Ovary (tissue), 9 donors: ENCODE measurements around the gene GRID1. TPM values are rescaled to one million over a fixed set of nuclear protein-coding genes. Genes with fewer than 3 reads are reported as not detected.

ENCODE experiments used
- DNase-seq, 5 donors: peaks; one replicate each; pipeline ENCODE4 v3.0.0-alpha.2; 2019 to 2020
- H3K27ac ChIP-seq, 2 donors: fragments of 200-600 bp; one replicate each; pipeline versions ENCODE4 v1.5.1 to v1.8.0; 2019 to 2022
- H3K27me3 ChIP-seq: fragments of 200-600 bp; one replicate; pipeline ENCODE4 v1.8.0; 2022
- H3K36me3 ChIP-seq: fragments of 200-600 bp; sonication (generic); one replicate; pipeline ENCODE4 v1.5.1; 2019
- H3K4me1 ChIP-seq: one replicate; pipeline ENCODE4 v1.8.1; 2013; ENCODE audit warnings: mild to moderate bottlenecking, moderate library complexity; ENCODE audit not compliant: insufficient read depth
- H3K4me3 ChIP-seq: fragments of 200-600 bp; sonication (generic); one replicate; pipeline ENCODE4 v1.5.1; 2017
- H3K9me3 ChIP-seq, 2 donors: fragments of 200-600 bp in 1 of 2; sonication (generic) in 1 of 2; one replicate each; pipeline versions ENCODE4 v1.5.1 to v1.8.1; 2013 to 2019; ENCODE audit warnings: mild to moderate bottlenecking in 1 of 2, moderate library complexity in 1 of 2
- EP300 ChIP-seq: sonication (generic); formaldehyde crosslinking; IDR thresholded peaks from one replicate; pipeline ENCODE4 v1.6.1; 2017; ENCODE audit warnings: antibody characterized with exemption
- POLR2A ChIP-seq: fragments of 450-650 bp; IDR thresholded peaks from one replicate; pipeline ENCODE4 v1.6.1; 2017; ENCODE audit warnings: antibody characterized with exemption, mild to moderate bottlenecking, moderate library complexity
- WGBS, 3 donors: extraction: QIAGEN DNeasy Blood & Tissue Kit in 1 of 3; methylation state at CpG; one replicate each; pipeline versions ENCODE4 v1.1.5 to v1.1.7; 2013 to 2017; 5-methylcytosine and 5-hydroxymethylcytosine counted together
- intact Hi-C, 4 donors: fragments of 100-400 bp; cut with DNase I; formaldehyde crosslinking; loops; one replicate each; pipeline versions ENCODE4 v1.11.0 to v1.15.1; 2022 to 2023
- polyA plus RNA-seq, 2 donors: library from polyadenylated mRNA; stranded (reverse); fragments of 200-250 nt in 1 of 2; fragments of 350-450 nt in 1 of 2; fragmentation: Illumina TruSeq in 1 of 2; extraction: RNeasy Lipid Tissue Mini Kit (QIAGEN cat#74804) in 1 of 2; gene quantifications; one replicate each; pipeline ENCODE4 v1.2.3, GENCODE V29; 2013 to 2014
- total RNA-seq, 7 donors: library from RNA; depleted of rRNA in 2 of 7; stranded (reverse); fragments of >200 nt in 2 of 7; fragmentation: NEBNext Ultra II Directional in 3 of 7; extraction: Animal tissue kit (Norgen Biotek cat#: 25700) in 3 of 7; gene quantifications; one replicate each; pipeline versions ENCODE4 v1.1.0 to v1.2.4, GENCODE V29; 2016 to 2023
- TF ChIP-seq, protein P1 (sequence below), 3 donors: fragments of 450-650 bp in 2 of 3; fragments of 200-600 bp in 1 of 3; IDR thresholded peaks; one replicate each; pipeline versions ENCODE4 v1.5.1 to v1.8.0; 2016 to 2022; ENCODE audit warnings: antibody characterized with exemption in 3 of 3, mild to moderate bottlenecking in 1 of 3
- donor health status: DM: no; HTN: no; CAD: no; lungs with moderate emphysema.
- donor health status: DM: no; HTN: no; CAD: no.
- donor health status: Bipolar disorder and iron deficiency.
- donor health status: DM: yes; HTN: yes; CAD: no.
- donor health status: DM: no; HTN: no; CAD: no.
- donor health status: DM: yes; HTN: yes; CAD: no.

Gene GRID1
- total and polyA plus RNA-seq, 9 donors = 0.57 to 6.2 (median 1.8) TPM

DNA sequence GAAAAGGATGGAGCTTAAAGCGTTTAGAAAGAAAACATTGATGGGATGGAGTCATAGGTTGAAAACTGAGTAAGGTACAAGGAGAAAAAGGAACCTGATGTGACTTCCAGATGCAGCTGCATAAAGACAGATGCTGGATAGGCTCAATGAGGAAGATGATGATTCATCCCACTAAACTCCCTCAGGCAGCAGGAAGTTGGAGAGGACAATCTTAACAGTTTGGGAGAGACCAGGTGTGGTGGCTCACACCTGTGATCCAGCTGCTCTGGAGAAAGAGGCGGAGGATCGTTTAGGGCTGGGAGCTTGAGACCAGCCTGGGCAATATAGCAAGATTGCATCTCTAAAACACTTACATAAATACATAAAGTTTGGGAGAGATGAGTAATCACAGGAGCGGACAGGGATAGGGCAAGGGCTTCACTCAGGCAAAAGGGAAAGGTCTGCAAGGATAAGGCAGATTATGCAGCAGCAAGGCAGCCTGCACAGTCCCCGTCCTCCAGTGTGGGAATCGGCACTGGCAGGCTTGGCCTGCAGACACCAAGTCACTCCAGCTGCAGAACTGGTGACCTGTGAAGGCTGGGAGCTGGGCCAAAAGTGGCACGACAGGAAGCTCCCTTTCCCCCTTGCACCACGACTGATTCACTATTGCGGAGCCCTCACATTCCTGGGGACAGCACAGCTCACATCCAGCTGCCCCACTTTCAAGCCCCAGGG, 438.5 kb downstream of the GRID1 start:
- Histone ChIP-seq H3K4me1 (no peaks in the 10 kb centered on the region), H3K27me3 (no peaks in the 10 kb centered on the region), H3K9me3 (no peaks in the 10 kb centered on the region), H3K4me3 (no peak overlapping the region), H3K36me3 (no peaks in the 10 kb centered on the region), H3K27ac (no peak overlapping the region)
- 60 to 66% (median 63%) methylated on average over 9 of the region's 9 CpGs for WGBS, 3 donors
- intact Hi-C loops = no loop called here
- TF ChIP-seq EP300 = no peak
- TF ChIP-seq, protein P1, sequence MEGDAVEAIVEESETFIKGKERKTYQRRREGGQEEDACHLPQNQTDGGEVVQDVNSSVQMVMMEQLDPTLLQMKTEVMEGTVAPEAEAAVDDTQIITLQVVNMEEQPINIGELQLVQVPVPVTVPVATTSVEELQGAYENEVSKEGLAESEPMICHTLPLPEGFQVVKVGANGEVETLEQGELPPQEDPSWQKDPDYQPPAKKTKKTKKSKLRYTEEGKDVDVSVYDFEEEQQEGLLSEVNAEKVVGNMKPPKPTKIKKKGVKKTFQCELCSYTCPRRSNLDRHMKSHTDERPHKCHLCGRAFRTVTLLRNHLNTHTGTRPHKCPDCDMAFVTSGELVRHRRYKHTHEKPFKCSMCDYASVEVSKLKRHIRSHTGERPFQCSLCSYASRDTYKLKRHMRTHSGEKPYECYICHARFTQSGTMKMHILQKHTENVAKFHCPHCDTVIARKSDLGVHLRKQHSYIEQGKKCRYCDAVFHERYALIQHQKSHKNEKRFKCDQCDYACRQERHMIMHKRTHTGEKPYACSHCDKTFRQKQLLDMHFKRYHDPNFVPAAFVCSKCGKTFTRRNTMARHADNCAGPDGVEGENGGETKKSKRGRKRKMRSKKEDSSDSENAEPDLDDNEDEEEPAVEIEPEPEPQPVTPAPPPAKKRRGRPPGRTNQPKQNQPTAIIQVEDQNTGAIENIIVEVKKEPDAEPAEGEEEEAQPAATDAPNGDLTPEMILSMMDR (IDR thresholded peaks at IDR 0.05) = no peak
- TF ChIP-seq POLR2A = no peak
- no peak for DNase-seq

DNA sequence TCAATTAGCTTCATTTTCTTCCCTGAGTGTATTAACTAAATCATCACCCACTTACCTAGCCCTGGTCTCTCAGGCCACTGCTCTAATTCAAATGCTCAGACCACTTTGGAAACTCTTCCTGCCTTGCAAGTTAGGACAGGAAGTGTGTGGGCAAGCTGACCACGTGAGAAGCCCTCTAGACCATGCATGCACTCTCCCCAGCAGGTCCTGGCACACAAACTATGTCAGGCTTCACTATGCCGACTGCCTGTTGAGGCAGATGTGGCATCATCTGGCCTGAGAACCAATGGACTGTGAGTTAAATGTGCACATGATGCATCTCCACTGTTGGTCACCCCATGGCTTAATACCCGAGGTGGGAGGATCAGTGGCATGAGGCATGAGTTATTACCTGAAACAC, 439.6 kb downstream of the GRID1 start:
- intact Hi-C loops = no loop called here
- H3K27me3 ChIP-seq = no peaks in the 10 kb centered on the region
- WGBS, 3 donors = 65 to 72% (median 66%) methylated on average over 3 of the region's 3 CpGs
- H3K27ac ChIP-seq = no peak overlapping the region
- H3K9me3 ChIP-seq = no peaks in the 10 kb centered on the region
- TF ChIP-seq POLR2A (no peak), EP300 (no peak)
- TF ChIP-seq, protein P1 (IDR thresholded peaks at IDR 0.05) = no peak
- no peak for DNase-seq
- no peaks in the 10 kb centered on the region for H3K36me3 ChIP-seq
- no peaks in the 10 kb centered on the region for H3K4me1 ChIP-seq
- H3K4me3 ChIP-seq = no peak overlapping the region

DNA sequence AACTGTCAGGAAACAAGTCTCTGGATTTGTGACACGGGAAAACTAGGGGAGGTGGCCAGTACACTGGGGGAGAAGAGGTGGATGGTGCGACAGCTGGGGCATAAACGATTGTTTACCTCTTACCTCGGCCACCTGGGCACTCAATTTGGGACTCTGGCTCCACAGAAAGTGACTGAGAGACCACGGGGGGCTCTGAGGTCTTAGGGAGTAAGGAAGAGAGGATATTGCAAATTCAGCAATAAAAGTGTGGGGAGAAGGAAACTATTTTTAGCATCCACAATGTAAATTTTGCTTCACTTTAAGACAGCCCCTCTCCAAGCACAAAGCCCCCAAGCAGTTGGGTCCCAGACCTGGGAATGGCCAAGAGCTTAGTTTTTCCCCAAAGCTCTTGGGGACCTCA, 440.5 kb downstream of the GRID1 start:
- H3K27ac ChIP-seq = no peak overlapping the region
- no peak for DNase-seq
- 39 to 52% (median 49%) methylated on average over 5 of the region's 5 CpGs for WGBS, 3 donors
- H3K27me3 ChIP-seq = no peaks in the 10 kb centered on the region
- H3K9me3 ChIP-seq = no peaks in the 10 kb centered on the region
- intact Hi-C loops = no loop called here
- H3K36me3 ChIP-seq = no peaks in the 10 kb centered on the region
- TF ChIP-seq POLR2A (no peak), EP300 (no peak)
- TF ChIP-seq, protein P1 (IDR thresholded peaks at IDR 0.05) = no peak
- no peaks in the 10 kb centered on the region for H3K4me1 ChIP-seq
- no peak overlapping the region for H3K4me3 ChIP-seq

DNA sequence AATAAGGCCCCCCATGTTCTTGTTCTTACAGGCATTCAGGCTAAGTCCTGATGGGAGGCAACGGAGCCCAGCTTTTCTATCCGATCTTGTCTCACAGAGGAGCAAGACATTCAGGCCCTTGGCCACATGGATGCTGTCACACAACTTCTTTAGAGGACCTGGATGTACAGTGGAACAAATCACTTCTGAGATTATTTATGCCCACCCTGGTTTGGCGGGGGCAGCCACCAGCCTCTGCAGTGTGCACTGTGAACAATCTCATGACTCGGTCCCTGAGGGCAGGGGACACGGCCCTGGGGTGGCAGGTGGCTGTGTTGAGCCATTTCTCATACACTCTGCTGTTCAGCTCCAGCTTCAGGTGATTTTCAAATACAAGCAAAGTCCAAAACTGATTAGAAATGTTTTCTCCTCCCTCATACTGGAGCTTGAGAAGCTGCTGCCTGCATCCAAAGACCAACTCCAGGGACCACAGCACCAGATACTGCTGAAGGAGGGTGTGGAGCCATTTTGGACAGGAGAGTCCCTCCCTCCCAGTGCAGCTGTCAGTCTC, 441.3 kb downstream of the GRID1 start:
- no peak for DNase-seq
- no peak overlapping the region for H3K4me3 ChIP-seq
- intact Hi-C loops = no loop called here
- no peaks in the 10 kb centered on the region for H3K9me3 ChIP-seq
- no peak for TF ChIP-seq EP300
- no peak for TF ChIP-seq POLR2A
- TF ChIP-seq, protein P1 (IDR thresholded peaks at IDR 0.05) = no peak
- 88 to 92% (median 88%) methylated on average over 5 of the region's 5 CpGs for WGBS, 3 donors
- no peaks in the 10 kb centered on the region for H3K4me1 ChIP-seq
- no peaks in the 10 kb centered on the region for H3K27me3 ChIP-seq
- no peak overlapping the region for H3K27ac ChIP-seq
- H3K36me3 ChIP-seq = no peaks in the 10 kb centered on the region
